ENCODE measurements around the gene CACNA1C.

GRCh38 chr12:2488131-2488530, 435.3 kb downstream of the CACNA1C start:
- TF ChIP-seq GATA3 (IDR thresholded peaks at IDR 0.05; ENCODE audit: low read depth, low read length) (no peak), GATA2 (IDR thresholded peaks at IDR 0.05; ENCODE audit: low read depth, low read length) (no peak)
